ENCODE results near the gene OGFOD2.

DNA sequence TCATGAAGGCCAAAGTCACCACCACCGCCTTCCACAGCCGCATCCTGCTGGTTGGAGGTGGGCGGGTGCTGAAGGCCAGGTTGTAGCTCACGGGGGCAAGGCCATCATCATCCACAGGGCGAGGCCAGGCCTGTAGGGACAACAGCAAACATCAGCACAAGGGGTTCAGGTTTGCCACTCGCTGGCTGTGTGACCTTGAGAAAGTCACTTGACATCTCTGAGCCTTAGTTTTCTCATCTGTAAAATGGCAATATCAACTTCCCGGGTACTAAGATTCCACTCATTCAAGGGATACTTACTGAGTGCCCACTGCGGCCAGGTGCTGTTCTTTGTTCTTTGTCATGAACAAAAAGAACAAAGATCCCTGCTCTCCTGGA lies 14.9 kb upstream of the OGFOD2 start:
- TF ChIP-seq, protein P1, sequence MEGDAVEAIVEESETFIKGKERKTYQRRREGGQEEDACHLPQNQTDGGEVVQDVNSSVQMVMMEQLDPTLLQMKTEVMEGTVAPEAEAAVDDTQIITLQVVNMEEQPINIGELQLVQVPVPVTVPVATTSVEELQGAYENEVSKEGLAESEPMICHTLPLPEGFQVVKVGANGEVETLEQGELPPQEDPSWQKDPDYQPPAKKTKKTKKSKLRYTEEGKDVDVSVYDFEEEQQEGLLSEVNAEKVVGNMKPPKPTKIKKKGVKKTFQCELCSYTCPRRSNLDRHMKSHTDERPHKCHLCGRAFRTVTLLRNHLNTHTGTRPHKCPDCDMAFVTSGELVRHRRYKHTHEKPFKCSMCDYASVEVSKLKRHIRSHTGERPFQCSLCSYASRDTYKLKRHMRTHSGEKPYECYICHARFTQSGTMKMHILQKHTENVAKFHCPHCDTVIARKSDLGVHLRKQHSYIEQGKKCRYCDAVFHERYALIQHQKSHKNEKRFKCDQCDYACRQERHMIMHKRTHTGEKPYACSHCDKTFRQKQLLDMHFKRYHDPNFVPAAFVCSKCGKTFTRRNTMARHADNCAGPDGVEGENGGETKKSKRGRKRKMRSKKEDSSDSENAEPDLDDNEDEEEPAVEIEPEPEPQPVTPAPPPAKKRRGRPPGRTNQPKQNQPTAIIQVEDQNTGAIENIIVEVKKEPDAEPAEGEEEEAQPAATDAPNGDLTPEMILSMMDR (IDR thresholded peaks at IDR 0.05) = no peak
- TF ChIP-seq POLR2A (IDR thresholded peaks at IDR 0.05) = no peak
